CD4-positive, alpha-beta T cell (primary cell): ENCODE data around the gene DHX32. TPM values are rescaled to one million over a fixed set of nuclear protein-coding genes. Genes with fewer than 3 reads are reported as not detected.

Source experiments
- ATAC-seq: fragments of 200-7000 bp; cut with Tn5 transposase; one replicate; pipeline ENCODE4 v1.10.0; 2022; ENCODE audit warnings: mild to moderate bottlenecking; ENCODE audit not compliant: poor library complexity
- CTCF ChIA-PET: fragments of 350-600 bp; sonication (Branson Sonifier 250); formaldehyde crosslinking; loops from one replicate; lab custom pipeline; 2021; ENCODE audit warnings: antibody characterized with exemption, inconsistent platforms; lab: Charles Lee
- POLR2A ChIA-PET: fragments of 350-600 bp; sonication (Branson Sonifier 250); formaldehyde crosslinking; loops from one replicate; lab custom pipeline; 2021; ENCODE audit warnings: antibody characterized with exemption, inconsistent platforms; lab: Charles Lee
- DNase-seq, 14 experiments: peaks; one replicate each; pipeline ENCODE4 v3.0.0-alpha.2; 2013 to 2020; ENCODE audit warnings: mixed read lengths in 2 of 14
- H3K27ac ChIP-seq, 2 donors: one replicate each; pipeline versions ENCODE4 v1.5.1 to v1.7.0; 2013; ENCODE audit warnings: low read length in 2 of 2, low read depth in 1 of 2, mild to moderate bottlenecking in 1 of 2
- H3K27me3 ChIP-seq, 2 experiments: 1 replicate in 1 of 2; 2 replicates in 1 of 2; pipeline versions ENCODE4 v1.6.1 to v1.7.0; 2013; ENCODE audit warnings: low read length in 2 of 2, control low read depth in 1 of 2, mild to moderate bottlenecking in 1 of 2, moderate library complexity in 1 of 2; ENCODE audit not compliant: insufficient read depth in 2 of 2, control insufficient read depth in 1 of 2
- H3K36me3 ChIP-seq: one replicate; pipeline ENCODE4 v1.6.1; 2013; ENCODE audit warnings: low read length, control low read depth; ENCODE audit not compliant: insufficient read depth
- H3K4me1 ChIP-seq: one replicate; pipeline ENCODE4 v1.6.1; 2013; ENCODE audit warnings: low read length, control low read depth; ENCODE audit not compliant: insufficient read depth
- H3K4me3 ChIP-seq: one replicate; pipeline ENCODE4 v1.5.1; 2013; ENCODE audit warnings: mild to moderate bottlenecking, low read length, moderate library complexity
- H3K9me3 ChIP-seq, 2 experiments: 1 replicate in 1 of 2; 2 replicates in 1 of 2; pipeline versions ENCODE4 v1.6.1 to v1.7.0; 2013; ENCODE audit warnings: low read length in 2 of 2, mild to moderate bottlenecking in 2 of 2, control low read depth in 1 of 2, moderate library complexity in 1 of 2; ENCODE audit not compliant: control insufficient read depth in 1 of 2, insufficient read depth in 1 of 2
- H3K27ac Mint-ChIP-seq: one replicate; pipeline ENCODE4 v1.8.0; 2020; ENCODE audit warnings: mixed read lengths
- H3K27me3 Mint-ChIP-seq: one replicate; pipeline ENCODE4 v1.8.0; 2021; ENCODE audit warnings: mixed read lengths
- H3K36me3 Mint-ChIP-seq: one replicate; pipeline ENCODE4 v1.8.0; 2021; ENCODE audit warnings: low read depth, mixed read lengths
- H3K4me1 Mint-ChIP-seq: one replicate; pipeline ENCODE4 v1.8.0; 2021; ENCODE audit warnings: low read depth, mixed read lengths
- H3K4me3 Mint-ChIP-seq: one replicate; pipeline ENCODE4 v1.8.0; 2020; ENCODE audit warnings: mild to moderate bottlenecking, mixed read lengths
- H3K9me3 Mint-ChIP-seq: one replicate; pipeline ENCODE4 v1.8.0; 2020; ENCODE audit warnings: mixed read lengths
- CTCF ChIP-seq: fragments of 200-600 bp; IDR thresholded peaks from one replicate; pipeline ENCODE4 v1.8.0; 2022; ENCODE audit warnings: antibody characterized with exemption, mild to moderate bottlenecking
- intact Hi-C, 2 experiments: fragments of 100-400 bp; cut with DNase I in 1 of 2; cut with micrococcal nuclease in 1 of 2; formaldehyde crosslinking; loops; one replicate each; pipeline versions ENCODE4 v1.15.1 to v1.9.0; 2023 to 2025; cut with DNase I, micrococcal nuclease
- total RNA-seq, 174 experiments: library from RNA in 2 of 174; stranded (reverse) in 2 of 174; gene quantifications; one replicate each; pipeline ENCODE4 v1.2.3 and lab custom pipeline; 2021 to 2026

The DHX32 gene
- total RNA-seq, 2 experiments from 2014 or later: 1.3 to 1.7 TPM

- Histone ChIP-seq H3K27me3 (no peaks in the 10 kb centered on the region), H3K27ac (no peak overlapping the region), H3K4me3 (no peak overlapping the region), H3K36me3 (peaks cover 13% of the 10 kb centered on the region), H3K9me3 (no peaks in the 10 kb centered on the region), H3K4me1 (no peaks in the 10 kb centered on the region)
- ChIA-PET POLR2A (interaction anchor here (0.6 kb wide), 1 partner anchor 454 kb away, joined by 3 read pairs; no protein-coding TSS in a partner anchor), CTCF (interaction anchor here (2.6 kb wide), 1 partner anchor 1986 kb away, joined by 8 read pairs; no protein-coding TSS in a partner anchor)
- Mint-ChIP-seq H3K4me1 (no peaks in the 10 kb centered on the region), H3K9me3 (no peaks in the 10 kb centered on the region), H3K27ac (no peak overlapping the region), H3K4me3 (no peak overlapping the region), H3K27me3 (no peaks in the 10 kb centered on the region), H3K36me3 (no peaks in the 10 kb centered on the region)
- ATAC-seq (no peak), DNase-seq (peak in 4 of 14 experiments; percentile 17 to 53 (median 34))
- intact Hi-C loops: loop anchor here (1.0 to 5.0 kb wide), 3 partner anchors 879 to 1986 kb away; no protein-coding TSS in a partner anchor
- peak; percentile 89 for TF ChIP-seq CTCF
Observed at GRCh38 chr10:125868372-125868975, 12.6 kb downstream of the DHX32 start.

DNA sequence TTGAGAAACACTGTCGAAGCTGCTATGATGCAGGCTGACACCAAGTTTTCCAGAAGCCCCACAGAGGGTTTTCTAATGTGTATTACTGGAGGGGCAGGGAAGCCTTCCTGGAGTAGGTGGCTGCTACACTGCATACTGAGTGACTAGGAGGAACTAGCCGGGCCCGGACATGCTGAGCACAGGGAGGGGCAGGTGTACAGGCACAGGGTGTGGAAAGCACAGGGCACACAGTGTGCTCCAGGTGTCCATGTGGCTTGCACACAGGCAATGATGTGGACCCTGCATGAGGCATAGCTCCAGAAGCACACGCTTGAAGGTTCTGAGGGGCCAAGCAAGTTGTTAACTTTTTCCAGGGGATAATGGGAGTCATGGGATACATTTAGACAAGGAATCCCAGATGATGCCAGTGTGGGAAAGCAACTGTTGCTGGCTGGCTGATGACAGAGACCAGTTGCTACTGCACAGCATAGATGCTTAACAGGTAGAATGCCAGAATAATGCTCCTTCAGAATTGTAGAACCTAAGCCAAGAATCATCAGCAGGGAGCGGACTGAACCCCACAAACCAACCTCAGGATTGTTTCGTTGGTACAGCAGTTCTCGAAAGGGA is 14.6 kb downstream of the DHX32 start:
- ATAC-seq: no peak
- Mint-ChIP-seq H3K27me3 (no peaks in the 10 kb centered on the region), H3K4me3 (no peak overlapping the region), H3K9me3 (no peaks in the 10 kb centered on the region), H3K4me1 (no peaks in the 10 kb centered on the region), H3K36me3 (no peaks in the 10 kb centered on the region), H3K27ac (no peak overlapping the region)
- Histone ChIP-seq H3K9me3 (no peaks in the 10 kb centered on the region), H3K4me3 (no peak overlapping the region), H3K4me1 (no peaks in the 10 kb centered on the region), H3K27me3 (no peaks in the 10 kb centered on the region), H3K36me3 (peaks cover 13% of the 10 kb centered on the region), H3K27ac (no peak overlapping the region)
- intact Hi-C loops: loop anchor here in 1 of 2 experiments (5.0 kb wide), 2 partner anchors 881 to 1986 kb away; no protein-coding TSS in a partner anchor
- ChIA-PET POLR2A (no interaction called here), CTCF (no interaction called here)
- DNase-seq: no peak
- TF ChIP-seq CTCF: no peak

DNA sequence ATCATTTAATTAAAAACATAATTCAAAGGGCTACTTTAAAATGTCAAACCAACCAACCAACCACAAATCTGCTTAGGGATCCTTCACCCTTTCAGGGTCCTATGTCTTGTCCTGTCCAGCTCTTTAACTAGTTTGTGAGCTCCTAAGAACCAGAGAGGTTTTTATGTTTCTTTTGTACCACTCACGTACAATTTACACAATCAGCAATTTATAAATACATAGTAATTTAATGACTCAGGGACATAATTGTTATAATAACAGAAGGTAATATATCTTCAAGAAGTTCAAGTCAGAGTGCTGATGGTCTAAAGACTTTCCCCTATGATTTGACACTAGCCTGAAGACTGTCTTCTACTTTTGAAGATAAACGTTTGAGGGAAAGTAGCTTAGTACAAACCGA is 16.0 kb downstream of the DHX32 start:
- no peak for DNase-seq
- H3K27ac Mint-ChIP-seq: no peak overlapping the region
- H3K4me1 Mint-ChIP-seq: no peaks in the 10 kb centered on the region
- no peak overlapping the region for H3K4me3 Mint-ChIP-seq
- no peaks in the 10 kb centered on the region for H3K36me3 Mint-ChIP-seq
- no peak overlapping the region for H3K4me3 ChIP-seq
- CTCF ChIA-PET: interaction anchor here (0.5 to 2.0 kb wide), 2 partner anchors 1008 to 1989 kb away, joined by 3 to 7 read pairs; no protein-coding TSS in a partner anchor
- H3K27me3 ChIP-seq: no peaks in the 10 kb centered on the region
- H3K9me3 ChIP-seq: no peaks in the 10 kb centered on the region
- H3K27ac ChIP-seq: no peak overlapping the region
- POLR2A ChIA-PET: no interaction called here
- no peaks in the 10 kb centered on the region for H3K4me1 ChIP-seq
- no peak for ATAC-seq
- H3K27me3 Mint-ChIP-seq: no peaks in the 10 kb centered on the region
- H3K9me3 Mint-ChIP-seq: no peaks in the 10 kb centered on the region
- intact Hi-C loops: loop anchor here in 1 of 2 experiments (5.0 kb wide), 2 partner anchors 882 to 1987 kb away; no protein-coding TSS in a partner anchor
- peaks cover 13% of the 10 kb centered on the region for H3K36me3 ChIP-seq
- TF ChIP-seq CTCF: no peak
